Cardiac muscle cell (in vitro differentiated cells and primary cell): ENCODE measurements around the gene CLEC9A. TPM values are rescaled to one million over a fixed set of nuclear protein-coding genes. Genes with fewer than 3 reads are reported as not detected.

Experiments used
- DNase-seq, 2 donors: peaks; one replicate each; pipeline versions ENCODE4 v3.0.0 to v3.0.0-alpha.2; 2010 to 2017; ENCODE audit warnings: low read depth in 1 of 2, low spot score in 1 of 2
- H3K27ac ChIP-seq: fragments of 200-600 bp; sonication (generic); 2 replicates; pipeline ENCODE4 v1.5.1; 2016
- H3K27me3 ChIP-seq: fragments of 200-600 bp; sonication (generic); 2 replicates; pipeline ENCODE4 v1.6.0; 2016; ENCODE audit warnings: control low read depth
- H3K36me3 ChIP-seq: fragments of 200-600 bp; sonication (generic); 2 replicates; pipeline ENCODE4 v1.5.1; 2016; ENCODE audit warnings: control low read depth
- H3K4me1 ChIP-seq: fragments of 200-600 bp; sonication (generic); 2 replicates; pipeline ENCODE4 v1.8.1; 2017; ENCODE audit warnings: low read depth, mild to moderate bottlenecking, mixed run types
- H3K4me3 ChIP-seq: fragments of 200-600 bp; sonication (generic); 2 replicates; pipeline ENCODE4 v1.5.1; 2016; ENCODE audit warnings: mild to moderate bottlenecking
- H3K9me3 ChIP-seq: fragments of 200-600 bp; sonication (generic); 2 replicates; pipeline ENCODE4 v1.5.1; 2017; ENCODE audit warnings: low read depth, mild to moderate bottlenecking, control low read depth
- CTCF ChIP-seq: IDR thresholded peaks from 2 replicates; pipeline ENCODE4 v1.5.1; 2012; ENCODE audit warnings: low read depth, mild to moderate bottlenecking, low read length
- polyA plus RNA-seq: library from polyadenylated mRNA; unstranded; fragments of >200 nt; fragmentation: Nextera tagmentation; extraction: Ambion mirVana; gene quantifications from 2 replicates; pipeline ENCODE4 v1.2.1, GENCODE V29; 2016
- total RNA-seq: library from RNA; depleted of rRNA; stranded (reverse); fragments of >200 nt; gene quantifications from 2 replicates; pipeline ENCODE4 v1.2.3, GENCODE V29; 2016

The CLEC9A gene
- total and polyA plus RNA-seq, 2 experiments from 2014 or later = not detected

- Histone ChIP-seq H3K27me3 (no peaks in the 10 kb centered on the region), H3K9me3 (no peaks in the 10 kb centered on the region), H3K27ac (no peak overlapping the region), H3K4me3 (no peak overlapping the region), H3K4me1 (no peaks in the 10 kb centered on the region), H3K36me3 (no peaks in the 10 kb centered on the region)
- no peak for TF ChIP-seq CTCF
- DNase-seq = no peak
Measured at GRCh38 chr12:10095971-10096370, 65.5 kb downstream of the CLEC9A start.

- Histone ChIP-seq H3K4me3 (no peak overlapping the region), H3K9me3 (no peaks in the 10 kb centered on the region)
- no peak for DNase-seq
Measured at GRCh38 chr12:10097521-10097920, 67.0 kb downstream of the CLEC9A start.

GRCh38 chr12:10098791-10099190 lies 68.3 kb downstream of the CLEC9A start, which contains the start of gene CLEC1A:
CLEC1A (minus strand) TSS chr12:10098985; CDS start chr12:10098922, 63 bp downstream.
- no peak within 1 kb of the TSS for H3K4me3 ChIP-seq
- DNase-seq = peak in 1 of 2 donors; percentile 32
- no peaks in the 10 kb centered on the region for H3K36me3 ChIP-seq
- H3K9me3 ChIP-seq = no peaks in the 10 kb centered on the region
- H3K27me3 ChIP-seq = no peaks in the 10 kb centered on the region
- no peaks in the 10 kb centered on the region for H3K4me1 ChIP-seq
- no peak for TF ChIP-seq CTCF
- no peak within 1 kb of the TSS for H3K27ac ChIP-seq

More at GRCh38 chr12:10097521-10097920, 67.0 kb downstream of the CLEC9A start:
- no peak for TF ChIP-seq CTCF
- H3K4me1 ChIP-seq = no peaks in the 10 kb centered on the region
- no peaks in the 10 kb centered on the region for H3K27me3 ChIP-seq
- no peaks in the 10 kb centered on the region for H3K36me3 ChIP-seq
- H3K27ac ChIP-seq = no peak overlapping the region

GRCh38 chr12:10101042-10101579 lies 70.6 kb downstream of the CLEC9A start:
- no peak for DNase-seq
- Histone ChIP-seq H3K9me3 (no peaks in the 10 kb centered on the region), H3K36me3 (no peaks in the 10 kb centered on the region), H3K27me3 (no peaks in the 10 kb centered on the region), H3K4me3 (no peak overlapping the region), H3K27ac (no peak overlapping the region), H3K4me1 (no peaks in the 10 kb centered on the region)
- TF ChIP-seq CTCF = no peak

- H3K27me3 ChIP-seq = no peaks in the 10 kb centered on the region
- no peak for DNase-seq
- H3K36me3 ChIP-seq = no peaks in the 10 kb centered on the region
- TF ChIP-seq CTCF = no peak
- no peak overlapping the region for H3K4me3 ChIP-seq
- no peak overlapping the region for H3K27ac ChIP-seq
- no peaks in the 10 kb centered on the region for H3K4me1 ChIP-seq
- H3K9me3 ChIP-seq = no peaks in the 10 kb centered on the region
Measured at GRCh38 chr12:10101648-10102220, 71.3 kb downstream of the CLEC9A start.
